HepG2 (cell line): ENCODE measurements around the gene RNASE9. TPM values are rescaled to one million over a fixed set of nuclear protein-coding genes. Genes with fewer than 3 reads are reported as not detected.
"Not testable (repeated sequence)": the region's sequence is repeated elsewhere in the genome, so short reads cannot be mapped to it uniquely, and the experiment has no call there.

Experiments used
- ATAC-seq: fragments of 200-7000 bp; cut with Tn5 transposase; 3 replicates; pipeline ENCODE4 v1.9.1; 2020; ENCODE audit warnings: mild to moderate bottlenecking, moderate library complexity
- BruUV-seq: library from RNA; stranded (reverse); fragments of 400-500 nt; replicated peaks from 2 replicates; lab custom pipeline; 2021; lab: Mats Ljungman, UMichigan
- CTCF ChIA-PET: fragments of 300-600 bp; formaldehyde crosslinking; extraction: SDS; loops from one replicate; lab custom pipeline; 2021; ENCODE audit warnings: low total read pairs, inconsistent platforms, low intra/inter-chr PET ratio; lab: Yijun Ruan, JAX
- POLR2A ChIA-PET: fragments of 350-600 bp; sonication (Branson Sonifier 250); formaldehyde crosslinking; loops from one replicate; lab custom pipeline; 2020; ENCODE audit warnings: antibody characterized with exemption, inconsistent platforms; lab: Yijun Ruan, JAX
- DNase-seq: peaks from one replicate; pipeline ENCODE4 v3.0.0-alpha.2; 2015; ENCODE audit warnings: low spot score
- FAIRE-seq: peaks from 3 replicates; lab custom pipeline; 2011; peaks lifted over from hg19 to GRCh38; lab: Jason Lieb, UNC
- H2AFZ ChIP-seq: one replicate; pipeline ENCODE4 v1.6.1; 2011; ENCODE audit warnings: low read length, inconsistent platforms
- H3K27ac ChIP-seq: fragments of 300-600 bp; 3 replicates; pipeline ENCODE4 v1.8.0; 2011; ENCODE audit warnings: mixed run types, mild to moderate bottlenecking, mixed read lengths, low read length, inconsistent platforms; ENCODE audit not compliant: insufficient read depth; ENCODE audit errors: extremely low read length
- H3K27me3 ChIP-seq, 2 experiments: fragments of 200-600 bp in 1 of 2; 2 replicates in 1 of 2; 3 replicates in 1 of 2; pipeline versions ENCODE4 v1.6.0 to v1.8.0; 2011; ENCODE audit warnings: low read length in 2 of 2, mild to moderate bottlenecking in 2 of 2, moderate library complexity in 2 of 2, inconsistent platforms in 1 of 2; ENCODE audit not compliant: insufficient read depth in 2 of 2, control insufficient read depth in 1 of 2
- H3K36me3 ChIP-seq, 2 experiments: fragments of 200-600 bp in 1 of 2; replicated peaks in 1 of 2; 2 replicates in 1 of 2; 3 replicates in 1 of 2; pipeline versions ENCODE4 v1.5.1 to v1.8.0; 2011; ENCODE audit warnings: low read length in 2 of 2, inconsistent platforms in 1 of 2; ENCODE audit not compliant: insufficient read depth in 2 of 2, control insufficient read depth in 1 of 2
- H3K4me1 ChIP-seq: 2 replicates; pipeline ENCODE4 v1.5.1; 2012; ENCODE audit warnings: low read length, inconsistent platforms; ENCODE audit not compliant: insufficient read depth
- H3K4me2 ChIP-seq: 2 replicates; pipeline ENCODE4 v1.6.0; 2011; ENCODE audit warnings: low read depth, low read length, inconsistent platforms
- H3K4me3 ChIP-seq, 3 experiments: fragments of 200-600 bp in 1 of 3; sonication (generic), shearing (Covaris generic) in 1 of 3; replicated peaks in 1 of 3; 2 replicates each; pipeline ENCODE4 v1.5.1; 2011 to 2016; ENCODE audit warnings: low read length in 3 of 3, inconsistent platforms in 2 of 3, low read depth in 2 of 3, mild to moderate bottlenecking in 2 of 3, control low read depth in 1 of 3, mixed read lengths in 1 of 3; ENCODE audit not compliant: insufficient read depth in 1 of 3
- H3K79me2 ChIP-seq: one replicate; pipeline ENCODE4 v1.6.1; 2011; ENCODE audit warnings: low read length, inconsistent platforms; ENCODE audit not compliant: insufficient read depth
- H3K9ac ChIP-seq: 2 replicates; pipeline ENCODE4 v1.6.0; 2011; ENCODE audit warnings: mild to moderate bottlenecking, low read depth, low read length, inconsistent platforms; ENCODE audit not compliant: insufficient read depth
- H3K9me3 ChIP-seq: 2 replicates; pipeline ENCODE4 v1.5.1; 2012; ENCODE audit warnings: mild to moderate bottlenecking, low read length
- H4K20me1 ChIP-seq: 2 replicates; pipeline ENCODE4 v1.6.0; 2011; ENCODE audit warnings: inconsistent platforms, mild to moderate bottlenecking, low read length, moderate library complexity; ENCODE audit not compliant: insufficient read depth
- CBX1 ChIP-seq: IDR thresholded peaks from one replicate; pipeline ENCODE4 v1.6.1; 2016; ENCODE audit warnings: antibody characterized with exemption, low read depth
- EEA1 ChIP-seq: sonication (generic); formaldehyde crosslinking; IDR thresholded peaks from 2 replicates; pipeline ENCODE4 v1.5.1; 2020; ENCODE audit warnings: mild to moderate bottlenecking, missing genetic modification reagents, borderline replicate concordance
- KLF11 ChIP-seq: IDR thresholded peaks from 2 replicates; pipeline ENCODE4 v1.6.1; 2016; ENCODE audit warnings: missing compliant biosample characterization
- RBM39 ChIP-seq: fragments of 200-400 bp; formaldehyde crosslinking; IDR thresholded peaks from one replicate; pipeline ENCODE4 v1.6.1; 2018; ENCODE audit warnings: antibody characterized with exemption, mild to moderate bottlenecking, low read depth, low read length; ENCODE audit not compliant: poor library complexity, severe bottlenecking
- SAFB2 ChIP-seq: sonication (generic); formaldehyde crosslinking; IDR thresholded peaks from 2 replicates; pipeline ENCODE4 v1.5.1; 2020; ENCODE audit warnings: missing genetic modification reagents, low read depth, mild to moderate bottlenecking, borderline replicate concordance
- ZBTB1 ChIP-seq: sonication (generic); formaldehyde crosslinking; IDR thresholded peaks from 2 replicates; pipeline ENCODE4 v1.4.0; 2020; ENCODE audit warnings: missing genetic modification reagents, borderline replicate concordance
- ZFP82 ChIP-seq: sonication (generic); formaldehyde crosslinking; IDR thresholded peaks from 2 replicates; pipeline ENCODE4 v1.5.1; 2020; ENCODE audit warnings: mild to moderate bottlenecking, missing genetic modification reagents, borderline replicate concordance
- ZNF335 ChIP-seq: sonication (generic); formaldehyde crosslinking; IDR thresholded peaks from 2 replicates; pipeline ENCODE4 v1.4.0; 2020; ENCODE audit warnings: missing genetic modification reagents
- ZNF660 ChIP-seq: sonication (generic); formaldehyde crosslinking; IDR thresholded peaks from 2 replicates; pipeline ENCODE4 v1.5.1; 2020; ENCODE audit warnings: mild to moderate bottlenecking, low read depth, missing genetic modification reagents, borderline replicate concordance
- ZNF773 ChIP-seq: sonication (generic); formaldehyde crosslinking; IDR thresholded peaks from 2 replicates; pipeline ENCODE4 v1.4.0; 2020; ENCODE audit warnings: missing genetic modification reagents, borderline replicate concordance
- WGBS: methylation state at CpG from one replicate; pipeline ENCODE4 v1.1.6; 2017; ENCODE audit warnings: low lambda C conversion rate; 5-methylcytosine and 5-hydroxymethylcytosine counted together
- in situ Hi-C: cut with HindIII; loops from 2 replicates; pipeline ENCODE4 v1.10.0; 2017; ENCODE audit warnings: low pct_unique_long_range_greater_than_20kb; ENCODE audit not compliant: extremely low pct_ligation_motif_present
- intact Hi-C: fragments of 100-400 bp; cut with micrococcal nuclease; formaldehyde crosslinking; loops from one replicate; pipeline ENCODE4 v1.10.0; 2022; ENCODE audit not compliant: unreplicated experiment
- polyA plus RNA-seq, 8 experiments: library from polyadenylated mRNA; depleted of rRNA in 3 of 8; stranded (reverse) in 7 of 8; unstranded in 1 of 8; fragments of >200 nt; fragmentation: Illumina TruSeq in 4 of 8; extraction: Trizol in 4 of 8; gene quantifications; 2 replicates each; pipeline versions ENCODE4 v1.2.1 to v1.2.3, GENCODE V29; 2011 to 2016; ENCODE audit warnings: low read depth in 4 of 8, missing spikeins in 1 of 8, mixed read lengths in 1 of 8; ENCODE audit not compliant: insufficient read depth in 1 of 8
- total RNA-seq, 5 experiments: library from RNA; depleted of rRNA; stranded (reverse); fragments of >200 nt; fragmentation: Illumina TruSeq; extraction: Trizol; gene quantifications; 2 replicates each; pipeline ENCODE4 v1.2.3, GENCODE V29; 2016; ENCODE audit warnings: low read depth in 1 of 5

RNASE9 gene
- total and polyA plus RNA-seq, 2 of the 13 experiments (the other 11 are each of a cell fraction or from before 2014, with no cell fraction given): not detected

DNA sequence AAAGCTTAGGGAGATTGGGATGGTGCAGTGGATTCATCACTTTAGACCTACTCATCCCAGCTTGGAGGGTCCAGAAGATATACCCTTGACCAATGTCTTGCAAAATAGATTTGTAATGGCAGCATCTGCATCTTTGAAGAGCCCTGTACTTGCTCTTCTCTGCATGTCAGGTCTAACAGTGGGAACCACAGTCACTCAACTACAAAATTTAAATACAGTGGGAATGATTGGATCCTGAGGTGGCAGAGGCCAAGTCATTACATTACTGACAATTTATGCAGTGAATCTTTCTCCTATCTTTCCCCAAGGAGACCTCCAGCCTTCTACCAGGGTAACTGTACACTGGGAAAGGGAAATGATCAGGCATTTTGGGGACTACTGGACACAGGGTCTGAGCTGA, 8.2 kb upstream of the RNASE9 start:
- FAIRE-seq (no peak), DNase-seq (no peak), ATAC-seq (no peak)
- Histone ChIP-seq H3K9me3 (no peaks in the 10 kb centered on the region), H2AFZ (no peak overlapping the region), H3K4me2 (no peak overlapping the region), H3K27me3 (no peaks in the 10 kb centered on the region), H3K4me3 (no peak overlapping the region), H3K36me3 (no peaks in the 10 kb centered on the region), H3K79me2 (no peaks in the 10 kb centered on the region), H3K4me1 (no peaks in the 10 kb centered on the region), H3K9ac (no peak overlapping the region), H3K27ac (no peak overlapping the region), H4K20me1 (no peaks in the 10 kb centered on the region)
- CTCF ChIA-PET: no interaction called here
- in situ Hi-C loops: no loop called here
- POLR2A ChIA-PET: no interaction called here
- intact Hi-C loops: no loop called here
- BruUV-seq: no TSS peak
- no peak for TF ChIP-seq EEA1
- no peak for TF ChIP-seq CBX1

DNA sequence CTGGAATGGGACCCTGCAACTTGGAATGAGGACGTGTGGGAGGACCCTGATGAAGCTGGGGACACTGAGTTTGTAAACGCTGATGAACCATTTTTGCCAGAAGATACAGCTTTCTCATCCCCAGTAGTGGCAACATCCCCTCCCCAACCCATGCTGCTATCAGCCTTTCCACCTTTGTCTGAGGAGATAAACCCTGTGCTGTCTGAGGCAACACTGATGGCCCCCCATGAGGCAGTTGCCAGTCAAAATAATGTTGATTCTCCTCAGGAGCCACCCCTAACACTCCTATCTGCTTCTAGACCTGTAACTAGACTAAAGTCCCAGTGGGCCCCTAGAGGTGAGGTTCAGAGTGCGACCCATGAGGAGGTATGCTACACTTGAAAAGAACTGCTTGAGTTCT, 7.5 kb upstream of the RNASE9 start:
- H3K79me2 ChIP-seq: no peaks in the 10 kb centered on the region
- intact Hi-C loops: no loop called here
- in situ Hi-C loops: no loop called here
- H3K9me3 ChIP-seq: no peaks in the 10 kb centered on the region
- FAIRE-seq (no peak), ATAC-seq (no peak), DNase-seq (no peak)
- ChIA-PET CTCF (no interaction called here), POLR2A (no interaction called here)
- H3K4me2 ChIP-seq: no peak overlapping the region
- no peak overlapping the region for H2AFZ ChIP-seq
- no peak for TF ChIP-seq SAFB2 (CRISPR knock-in tag)
- TF ChIP-seq ZNF335 (CRISPR knock-in tag): no peak
- TF ChIP-seq CBX1: no peak
- no peak for TF ChIP-seq ZNF660 (CRISPR knock-in tag)
- TF ChIP-seq ZBTB1 (CRISPR knock-in tag): no peak
- TF ChIP-seq ZNF773 (CRISPR knock-in tag): no peak
- TF ChIP-seq RBM39: no peak
- TF ChIP-seq KLF11: no peak
- no peak for TF ChIP-seq ZFP82 (CRISPR knock-in tag)
- BruUV-seq: no TSS peak
- no peaks in the 10 kb centered on the region for H3K27me3 ChIP-seq
- WGBS: 8% methylated on average over 3 of the region's 3 CpGs
- H3K9ac ChIP-seq: no peak overlapping the region
- H3K36me3 ChIP-seq: no peaks in the 10 kb centered on the region
- H3K4me3 ChIP-seq: no peak overlapping the region
- no peak overlapping the region for H3K27ac ChIP-seq
- no peaks in the 10 kb centered on the region for H4K20me1 ChIP-seq
- H3K4me1 ChIP-seq: no peaks in the 10 kb centered on the region

DNA sequence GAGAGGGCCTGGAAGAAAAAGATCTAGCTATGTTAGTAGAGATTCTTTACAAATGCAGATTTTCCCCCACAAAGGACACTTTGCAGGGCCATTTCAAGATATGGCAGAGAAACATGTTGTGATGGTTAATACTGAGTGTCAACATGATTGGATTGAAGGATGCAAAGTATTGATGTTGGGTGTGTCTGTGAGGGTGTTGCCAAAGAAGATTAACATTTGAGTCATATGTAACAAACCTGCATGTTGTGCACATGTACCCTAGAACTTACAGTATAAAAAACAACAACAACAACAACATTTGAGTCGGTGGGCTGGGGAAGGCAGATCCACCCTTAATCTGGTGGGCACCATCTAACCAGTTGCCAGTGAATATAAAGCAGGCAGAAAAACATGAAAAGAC, 6.4 kb upstream of the RNASE9 start:
- POLR2A ChIA-PET, H4K20me1 ChIP-seq, H3K9ac ChIP-seq, ATAC-seq, BruUV-seq, H3K79me2 ChIP-seq, H3K27me3 ChIP-seq, FAIRE-seq, H2AFZ ChIP-seq, DNase-seq, in situ Hi-C loops, H3K27ac ChIP-seq, H3K4me3 ChIP-seq, CTCF ChIA-PET, H3K4me1 ChIP-seq, H3K9me3 ChIP-seq, H3K4me2 ChIP-seq, H3K36me3 ChIP-seq, intact Hi-C loops: not testable (repeated sequence)
- whole genome bisulfite sequencing: 0% methylated on average over 1 of the region's 1 CpG
